Epithelial cell of proximal tubule (primary cell): ENCODE results near the gene CD72. TPM values are rescaled to one million over a fixed set of nuclear protein-coding genes. Genes with fewer than 3 reads are reported as not detected.

Experiments used
- DNase-seq: peaks from one replicate; pipeline ENCODE4 v3.0.0-alpha.2; 2011; ENCODE audit warnings: low read depth
- H3K4me3 ChIP-seq: 2 replicates; pipeline ENCODE4 v1.5.1; 2011; ENCODE audit warnings: low read depth, mild to moderate bottlenecking, low read length
- CTCF ChIP-seq: conservative IDR thresholded peaks from 2 replicates; pipeline ENCODE4 v1.5.1; 2012; ENCODE audit warnings: low read depth, mild to moderate bottlenecking, low read length
- total RNA-seq: library from RNA; depleted of rRNA; stranded (reverse); fragments of >200 nt; gene quantifications from 2 replicates; pipeline ENCODE4 v1.2.3, GENCODE V29; 2015

CD72 gene
- total RNA-seq, 1 donor from 2014 or later = 1.2 TPM

GRCh38 chr9:35662437-35662836, 44.2 kb upstream of the CD72 start:
- TF ChIP-seq CTCF = no peak
- DNase-seq = no peak
- no peak overlapping the region for H3K4me3 ChIP-seq

GRCh38 chr9:35661756-35662350, 43.6 kb upstream of the CD72 start:
- no peak overlapping the region for H3K4me3 ChIP-seq
- TF ChIP-seq CTCF = no peak
- no peak for DNase-seq

GRCh38 chr9:35660966-35661415, 42.8 kb upstream of the CD72 start:
- no peak overlapping the region for H3K4me3 ChIP-seq
- DNase-seq = no peak
- TF ChIP-seq CTCF = peak; percentile 57

GRCh38 chr9:35659340-35659739, 41.1 kb upstream of the CD72 start:
- TF ChIP-seq CTCF = no peak
- H3K4me3 ChIP-seq = peak overlapping the region; percentile 78
- no peak for DNase-seq

- no peak for DNase-seq
- H3K4me3 ChIP-seq = peak overlapping the region; percentile 78
- no peak for TF ChIP-seq CTCF
These were observed 40.7 kb upstream of the CD72 start for GRCh38 chr9:35658968-35659220.

GRCh38 chr9:35658137-35658967, 40.1 kb upstream of the CD72 start, which contains the start of gene CCDC107:
Gene CCDC107 (plus strand): TSS chr9:35658292. CDS start chr9:35658380, 88 bp downstream.
- no peak for DNase-seq
- TF ChIP-seq CTCF = peak; percentile 49
- peak within 1 kb of the TSS; percentile 78 for H3K4me3 ChIP-seq
